H1 (cell line): Measurements from ENCODE around the gene MRTFA. TPM values are rescaled to one million over a fixed set of nuclear protein-coding genes. Genes with fewer than 3 reads are reported as not detected.

Experiments
- ATF3 ChIP-seq: IDR thresholded peaks from 2 replicates; pipeline ENCODE4 v1.6.1; 2011; ENCODE audit warnings: low read depth, mild to moderate bottlenecking, low read length; ENCODE audit not compliant: insufficient read depth
- BCL11A ChIP-seq, 2 experiments: IDR thresholded peaks; one replicate each; pipeline ENCODE4 v1.6.1; 2011; ENCODE audit warnings: low read depth in 2 of 2, low read length in 2 of 2, mild to moderate bottlenecking in 2 of 2
- CTCF ChIP-seq, 3 experiments: IDR thresholded peaks; 1 replicate in 2 of 3; 2 replicates in 1 of 3; pipeline versions ENCODE4 v1.5.1 to v1.6.1; 2011; ENCODE audit warnings: low read length in 3 of 3, mild to moderate bottlenecking in 3 of 3, inconsistent platforms in 2 of 3, low read depth in 1 of 3, moderate library complexity in 1 of 3; ENCODE audit not compliant: insufficient read depth in 1 of 3; ENCODE audit errors: control extremely low read depth in 1 of 3
- JUND ChIP-seq: IDR thresholded peaks from 2 replicates; pipeline ENCODE4 v1.6.1; 2011; ENCODE audit warnings: mild to moderate bottlenecking, improper control_type of control experiment, low read length
- MAX ChIP-seq: IDR thresholded peaks from 2 replicates; pipeline ENCODE4 v1.6.1; 2012; ENCODE audit warnings: inconsistent platforms
- RFX5 ChIP-seq: IDR thresholded peaks from 2 replicates; pipeline ENCODE4 v1.6.1; 2011; ENCODE audit warnings: low read depth, low read length, improper control_type of control experiment, borderline replicate concordance
- RNF2 ChIP-seq: fragments of 200-900, 300-1000 bp; sonication (generic); IDR thresholded peaks from 2 replicates; pipeline ENCODE4 v1.7.1; 2016; ENCODE audit warnings: borderline replicate concordance, low read depth, mild to moderate bottlenecking, antibody characterized with exemption, low read length; ENCODE audit not compliant: poor library complexity, severe bottlenecking; ENCODE audit errors: missing control alignments
- SIRT6 ChIP-seq: IDR thresholded peaks from one replicate; pipeline ENCODE4 v1.7.1; 2012; ENCODE audit warnings: low read length, inconsistent platforms
- polyA plus RNA-seq, 7 experiments: library from polyadenylated mRNA; depleted of rRNA in 3 of 7; stranded (reverse) in 5 of 7; unstranded in 2 of 7; fragments of >200 nt in 5 of 7; fragments of 200-250 nt in 2 of 7; gene quantifications; 1 replicate in 5 of 7; 2 replicates in 1 of 7; 4 replicates in 1 of 7; pipeline versions ENCODE4 v1.2.1 to v1.2.3, GENCODE V29; 2011 to 2013; ENCODE audit warnings: missing spikeins in 2 of 7, mixed read lengths in 2 of 7
- total RNA-seq: library from RNA; stranded (reverse); fragmentation: NEBNext Ultra II Directional; extraction: Animal tissue kit (Norgen Biotek cat#: 25700); gene quantifications from 2 replicates; pipeline ENCODE4 v1.2.1, GENCODE V29; 2021

Gene MRTFA
- total and polyA plus RNA-seq, 2 of the 8 experiments (the other 6 are each of a cell fraction or from before 2014, with no cell fraction given), result 5.4 to 37.9 TPM

- TF ChIP-seq ATF3 (no peak), MAX (no peak), JUND (no peak), BCL11A (IDR thresholded peaks at IDR 0.05; ENCODE audit: low read depth in 2 of 2, low read length in 2 of 2) (no peak), SIRT6 (no peak), RNF2 (no peak), CTCF (IDR thresholded peaks at IDR 0.05; ENCODE audit: control extremely low read depth in 1 of 3, insufficient read depth in 1 of 3, low read depth in 1 of 3, low read length in 3 of 3) (no peak), RFX5 (no peak)
Measured at GRCh38 chr22:40498420-40499208, 137.9 kb downstream of the MRTFA start (continued).
